Upper lobe of right lung (tissue), 1 donor: ENCODE measurements around the gene CD164L2. TPM values are rescaled to one million over a fixed set of nuclear protein-coding genes. Genes with fewer than 3 reads are reported as not detected.

ENCODE experiments used
- ATAC-seq: fragments of 200-7000 bp; cut with Tn5 transposase; one replicate; pipeline ENCODE4 v1.9.1; 2020; ENCODE audit warnings: mild to moderate bottlenecking, moderate library complexity
- DNase-seq: peaks from one replicate; pipeline ENCODE4 v3.0.0-alpha.2; 2020
- H3K27ac ChIP-seq: fragments of 200-600 bp; one replicate; pipeline ENCODE4 v1.8.0; 2022
- H3K27me3 ChIP-seq: fragments of 200-600 bp; one replicate; pipeline ENCODE4 v1.8.0; 2022; ENCODE audit warnings: mild to moderate bottlenecking
- H3K36me3 ChIP-seq: fragments of 200-600 bp; one replicate; pipeline ENCODE4 v1.8.0; 2022
- H3K4me1 ChIP-seq: fragments of 200-600 bp; one replicate; pipeline ENCODE4 v1.8.0; 2022
- H3K4me3 ChIP-seq: fragments of 200-600 bp; one replicate; pipeline ENCODE4 v1.8.0; 2022; ENCODE audit warnings: mild to moderate bottlenecking
- H3K9me3 ChIP-seq: fragments of 200-600 bp; one replicate; pipeline ENCODE4 v1.8.0; 2022
- CTCF ChIP-seq: fragments of 200-600 bp; IDR thresholded peaks from one replicate; pipeline ENCODE4 v1.8.0; 2022; ENCODE audit warnings: antibody characterized with exemption
- intact Hi-C: fragments of 100-400 bp; cut with DNase I; formaldehyde crosslinking; loops from one replicate; pipeline ENCODE4 v1.11.0; 2022
- total RNA-seq: library from RNA; stranded (reverse); fragmentation: NEBNext Ultra II Directional; extraction: Animal tissue kit (Norgen Biotek cat#: 25700); gene quantifications from one replicate; pipeline ENCODE4 v1.2.1, GENCODE V29; 2021
- donor health status: DM: no; HTN: yes; CAD: no; lungs with severe emphysema.

CD164L2 gene
- total RNA-seq, 1 donor from 2014 or later: 1.2 TPM

GRCh38 chr1:27357281-27358037 is 25.7 kb downstream of the CD164L2 start:
- H3K27me3 ChIP-seq: no peaks in the 10 kb centered on the region
- H3K4me1 ChIP-seq: no peaks in the 10 kb centered on the region
- intact Hi-C loops: no loop called here
- DNase-seq (peak; percentile 89), ATAC-seq (peak; percentile 85)
- H3K27ac ChIP-seq: no peak overlapping the region
- peak; percentile 100 for TF ChIP-seq CTCF
- H3K9me3 ChIP-seq: no peaks in the 10 kb centered on the region
- peaks cover 91% of the 10 kb centered on the region for H3K36me3 ChIP-seq
- no peak overlapping the region for H3K4me3 ChIP-seq

- H3K27ac ChIP-seq: no peak overlapping the region
Observed at GRCh38 chr1:27356619-27357280, 26.4 kb downstream of the CD164L2 start.

GRCh38 chr1:27356277-27356618 is 26.9 kb downstream of the CD164L2 start:
- intact Hi-C loops: no loop called here
- no peaks in the 10 kb centered on the region for H3K9me3 ChIP-seq
- no peak overlapping the region for H3K4me3 ChIP-seq
- peaks cover under 1% of the 10 kb centered on the region for H3K4me1 ChIP-seq
- TF ChIP-seq CTCF: no peak
- no peak overlapping the region for H3K27ac ChIP-seq
- ATAC-seq (no peak), DNase-seq (no peak)
- H3K27me3 ChIP-seq: no peaks in the 10 kb centered on the region
- peaks cover 79% of the 10 kb centered on the region for H3K36me3 ChIP-seq

More at GRCh38 chr1:27356619-27357280, 26.4 kb downstream of the CD164L2 start:
- no peak for TF ChIP-seq CTCF
- no peak for DNase-seq
- Histone ChIP-seq H3K27me3 (no peaks in the 10 kb centered on the region), H3K4me3 (no peak overlapping the region), H3K4me1 (no peaks in the 10 kb centered on the region), H3K9me3 (no peaks in the 10 kb centered on the region), H3K36me3 (peaks cover 84% of the 10 kb centered on the region)
- ATAC-seq: no peak
- intact Hi-C loops: no loop called here

GRCh38 chr1:27355683-27356082 is 27.4 kb downstream of the CD164L2 start:
- no peaks in the 10 kb centered on the region for H3K9me3 ChIP-seq
- ATAC-seq: no peak
- H3K36me3 ChIP-seq: peaks cover 73% of the 10 kb centered on the region
- intact Hi-C loops: no loop called here
- no peak for TF ChIP-seq CTCF
- H3K4me3 ChIP-seq: no peak overlapping the region
- H3K27ac ChIP-seq: no peak overlapping the region
- H3K4me1 ChIP-seq: peaks cover 6% of the 10 kb centered on the region
- DNase-seq: no peak
- no peaks in the 10 kb centered on the region for H3K27me3 ChIP-seq

GRCh38 chr1:27353629-27354028 is 29.5 kb downstream of the CD164L2 start:
- Histone ChIP-seq H3K36me3 (peaks cover 53% of the 10 kb centered on the region), H3K4me3 (no peak overlapping the region), H3K4me1 (peaks cover 13% of the 10 kb centered on the region), H3K9me3 (no peaks in the 10 kb centered on the region), H3K27me3 (no peaks in the 10 kb centered on the region), H3K27ac (no peak overlapping the region)
- ATAC-seq: no peak
- DNase-seq: no peak
- TF ChIP-seq CTCF: no peak
- intact Hi-C loops: no loop called here
